Neural progenitor cell (in vitro differentiated cells): ENCODE measurements around the gene GALM.

ENCODE experiments used
- EZH2 ChIP-seq: fragments of 200-600 bp; sonication (generic); IDR thresholded peaks from 2 replicates; pipeline ENCODE4 v1.6.1; 2017; ENCODE audit warnings: antibody characterized with exemption, mild to moderate bottlenecking, moderate library complexity
- TF ChIP-seq, protein P1 (sequence below): fragments of 200-600 bp; sonication (generic); IDR thresholded peaks from 2 replicates; pipeline ENCODE4 v1.5.1; 2017; ENCODE audit warnings: antibody characterized with exemption, mild to moderate bottlenecking

DNA sequence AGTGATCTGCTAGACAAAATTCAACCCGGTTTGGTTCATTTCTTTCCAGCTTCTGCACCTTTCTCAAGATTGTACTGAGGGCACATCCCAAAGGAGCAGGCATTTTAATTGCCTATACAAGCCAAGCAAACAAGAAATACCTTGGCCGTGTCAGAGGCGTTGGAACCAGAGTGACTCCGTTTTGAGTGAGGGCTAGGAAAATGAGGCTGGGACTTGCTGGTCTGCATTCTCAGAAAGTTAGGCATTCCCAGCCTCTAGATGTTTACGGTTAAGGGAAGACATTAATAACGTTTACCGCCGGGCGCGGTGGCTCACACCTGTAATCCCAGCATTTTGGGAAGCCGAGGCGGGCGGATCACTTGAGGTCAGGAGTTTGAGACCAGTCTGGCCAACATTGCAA, 110.6 kb downstream of the GALM start:
- TF ChIP-seq, protein P1, sequence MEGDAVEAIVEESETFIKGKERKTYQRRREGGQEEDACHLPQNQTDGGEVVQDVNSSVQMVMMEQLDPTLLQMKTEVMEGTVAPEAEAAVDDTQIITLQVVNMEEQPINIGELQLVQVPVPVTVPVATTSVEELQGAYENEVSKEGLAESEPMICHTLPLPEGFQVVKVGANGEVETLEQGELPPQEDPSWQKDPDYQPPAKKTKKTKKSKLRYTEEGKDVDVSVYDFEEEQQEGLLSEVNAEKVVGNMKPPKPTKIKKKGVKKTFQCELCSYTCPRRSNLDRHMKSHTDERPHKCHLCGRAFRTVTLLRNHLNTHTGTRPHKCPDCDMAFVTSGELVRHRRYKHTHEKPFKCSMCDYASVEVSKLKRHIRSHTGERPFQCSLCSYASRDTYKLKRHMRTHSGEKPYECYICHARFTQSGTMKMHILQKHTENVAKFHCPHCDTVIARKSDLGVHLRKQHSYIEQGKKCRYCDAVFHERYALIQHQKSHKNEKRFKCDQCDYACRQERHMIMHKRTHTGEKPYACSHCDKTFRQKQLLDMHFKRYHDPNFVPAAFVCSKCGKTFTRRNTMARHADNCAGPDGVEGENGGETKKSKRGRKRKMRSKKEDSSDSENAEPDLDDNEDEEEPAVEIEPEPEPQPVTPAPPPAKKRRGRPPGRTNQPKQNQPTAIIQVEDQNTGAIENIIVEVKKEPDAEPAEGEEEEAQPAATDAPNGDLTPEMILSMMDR, result no peak
- no peak for TF ChIP-seq EZH2
